ENCODE data around the gene MXD3. TPM values are rescaled to one million over a fixed set of nuclear protein-coding genes. Genes with fewer than 3 reads are reported as not detected.
"Not testable (repeated sequence)": the region's sequence is repeated elsewhere in the genome, so short reads cannot be mapped to it uniquely, and the experiment has no call there.

The MXD3 gene
- total and polyA plus RNA-seq, 2 donors = 4.0 to 11.3 TPM

DNA sequence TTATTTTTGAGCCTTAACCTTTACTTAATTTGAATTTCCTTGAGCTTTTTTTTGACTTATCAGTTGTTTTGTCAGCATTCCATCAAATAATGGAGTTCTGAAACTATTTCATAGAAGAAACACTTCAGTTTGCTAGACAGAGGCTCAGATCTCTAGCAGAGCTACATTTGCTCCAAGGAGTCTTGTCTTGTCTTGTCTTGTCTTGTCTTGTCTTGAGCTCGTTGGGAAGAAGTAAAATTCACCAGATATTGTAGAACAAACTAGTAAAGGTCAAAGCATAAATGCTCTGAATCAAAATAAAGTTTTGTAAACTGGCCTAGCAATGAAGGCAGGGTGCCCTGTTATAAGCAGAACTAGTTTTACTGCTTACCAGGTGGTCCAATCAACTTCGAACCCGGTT lies 41.7 kb downstream of the MXD3 start:
- H3K36me3 ChIP-seq (ENCODE audit: insufficient read depth) = peaks cover 6% of the 10 kb centered on the region

DNA sequence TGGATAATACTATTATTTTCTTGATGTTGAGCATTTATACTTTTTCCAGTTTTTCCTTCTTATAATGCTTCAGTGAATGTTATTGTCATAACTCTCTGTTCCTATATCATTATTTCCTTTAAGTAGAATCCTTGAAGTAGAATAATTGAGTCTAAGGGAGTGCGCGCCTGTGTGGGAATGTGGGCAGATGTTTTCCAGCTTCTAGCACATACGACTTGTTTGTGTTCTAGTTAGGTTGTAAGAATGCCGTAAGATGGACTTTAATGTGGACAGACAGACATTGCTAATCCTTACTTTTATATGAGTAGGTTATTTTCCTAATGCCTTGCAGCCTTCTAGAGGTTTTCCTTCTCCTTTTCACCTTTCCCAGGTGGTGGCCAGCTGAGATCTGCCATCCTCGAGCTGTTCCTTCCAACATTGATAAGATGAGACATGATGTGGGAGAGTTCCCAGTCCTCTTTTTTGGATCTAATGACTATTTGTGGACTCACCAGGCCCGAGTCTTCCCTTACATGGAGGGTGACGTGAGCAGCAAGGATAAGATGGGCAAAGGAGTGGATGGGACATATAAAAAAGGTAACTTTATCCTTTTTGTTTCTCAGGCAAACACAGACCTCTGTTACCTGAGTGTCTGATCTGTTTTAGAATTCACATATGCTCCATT lies 42.3 kb downstream of the MXD3 start:
- H3K4me1 ChIP-seq (ENCODE audit: insufficient read depth) = no peaks in the 10 kb centered on the region
- H3K4me3 ChIP-seq (ENCODE audit: low read depth, low read length) = no peak overlapping the region
- H3K27ac ChIP-seq (ENCODE audit: low read depth) = no peak overlapping the region
- H3K36me3 ChIP-seq (ENCODE audit: insufficient read depth) = peaks cover 6% of the 10 kb centered on the region
- DNase-seq (ENCODE audit: extremely low spot score) = no peak
- WGBS = 89% methylated on average over 7 of the region's 7 CpGs

More for the DNA sequence above, 41.7 kb downstream of the MXD3 start:
- Histone ChIP-seq H3K4me1 (ENCODE audit: insufficient read depth) (no peaks in the 10 kb centered on the region), H3K4me3 (ENCODE audit: low read depth, low read length) (no peak overlapping the region), H3K27ac (ENCODE audit: low read depth) (no peak overlapping the region)
- WGBS = 80% methylated on average over 3 of the region's 3 CpGs
- DNase-seq (ENCODE audit: extremely low spot score) = no peak

DNA sequence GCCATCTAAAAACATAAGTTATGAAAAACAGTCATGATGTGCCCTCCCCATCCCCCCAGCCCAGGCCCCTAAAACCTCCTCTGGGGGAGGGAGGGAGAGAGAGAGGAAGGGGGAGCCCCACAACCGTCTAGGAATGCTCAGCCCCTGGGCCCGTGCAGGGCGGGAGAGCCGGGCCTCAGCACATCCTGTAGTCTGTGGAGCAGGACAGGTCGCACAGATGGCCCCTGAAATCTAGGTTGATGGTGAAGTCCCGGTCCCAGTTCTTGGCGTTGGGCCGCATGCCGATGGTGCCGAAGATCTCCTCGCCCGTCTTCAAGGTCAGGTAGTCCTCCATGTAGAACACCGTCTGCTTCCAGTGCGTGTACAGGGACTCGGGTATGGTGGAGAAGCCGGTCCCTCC lies 46.3 kb downstream of the MXD3 start:
- WGBS = 93% methylated on average over 16 of the region's 16 CpGs
- Histone ChIP-seq H3K27ac (ENCODE audit: low read depth) (no peak overlapping the region), H3K4me1 (ENCODE audit: insufficient read depth) (no peaks in the 10 kb centered on the region), H3K4me3 (ENCODE audit: low read depth, low read length) (no peak overlapping the region), H3K36me3 (ENCODE audit: insufficient read depth) (peaks cover 8% of the 10 kb centered on the region)
- DNase-seq (ENCODE audit: extremely low spot score) = no peak

GRCh38 chr5:177264178-177264577 lies 47.5 kb downstream of the MXD3 start:
- peaks cover 6% of the 10 kb centered on the region for H3K36me3 ChIP-seq (ENCODE audit: insufficient read depth)
- no peak overlapping the region for H3K4me3 ChIP-seq (ENCODE audit: low read depth, low read length)
- no peak overlapping the region for H3K27ac ChIP-seq (ENCODE audit: low read depth)
- 83% methylated on average over 1 of the region's 1 CpG for WGBS
- DNase-seq (ENCODE audit: extremely low spot score) = no peak
- no peaks in the 10 kb centered on the region for H3K4me1 ChIP-seq (ENCODE audit: insufficient read depth)

GRCh38 chr5:177261510-177261909 lies 50.2 kb downstream of the MXD3 start:
- Histone ChIP-seq H3K27ac (ENCODE audit: low read depth) (no peak overlapping the region), H3K36me3 (ENCODE audit: insufficient read depth) (peaks cover 3% of the 10 kb centered on the region), H3K4me1 (ENCODE audit: insufficient read depth) (no peaks in the 10 kb centered on the region), H3K4me3 (ENCODE audit: low read depth, low read length) (no peak overlapping the region)
- DNase-seq (ENCODE audit: extremely low spot score) = no peak
- WGBS = 96% methylated on average over 1 of the region's 1 CpG

GRCh38 chr5:177260961-177261360 lies 50.7 kb downstream of the MXD3 start:
- Histone ChIP-seq H3K4me1 (ENCODE audit: insufficient read depth) (no peaks in the 10 kb centered on the region), H3K27ac (ENCODE audit: low read depth) (no peak overlapping the region), H3K36me3 (ENCODE audit: insufficient read depth) (peaks cover 3% of the 10 kb centered on the region), H3K4me3 (ENCODE audit: low read depth, low read length) (no peak overlapping the region)
- no peak for DNase-seq (ENCODE audit: extremely low spot score)
- 88% methylated on average over 7 of the region's 7 CpGs for WGBS

- DNase-seq (ENCODE audit: extremely low spot score); H3K36me3 ChIP-seq (ENCODE audit: insufficient read depth); H3K4me1 ChIP-seq (ENCODE audit: insufficient read depth); H3K27ac ChIP-seq (ENCODE audit: low read depth); H3K4me3 ChIP-seq (ENCODE audit: low read depth, low read length): not testable (repeated sequence)
- 93% methylated on average over 7 of the region's 7 CpGs for WGBS
Observed at GRCh38 chr5:177258711-177259110, 53.0 kb downstream of the MXD3 start.

Other genes with a start within 250 kb of the MXD3 start
- gene FGFR4, start 225.0 kb downstream of the MXD3 start, total RNA-seq = 7.2 TPM
- gene FGFR4, start 225.0 kb downstream of the MXD3 start, polyA plus RNA-seq = 12.8 TPM
- gene NSD1, start 178.1 kb downstream of the MXD3 start, total RNA-seq = 85.7 TPM
- 14.7 TPM for gene NSD1, start 178.1 kb downstream of the MXD3 start, polyA plus RNA-seq
- 9.7 TPM for gene RAB24, start 8.2 kb downstream of the MXD3 start, total RNA-seq
- gene RAB24, start 8.2 kb downstream of the MXD3 start, polyA plus RNA-seq = 50.6 TPM
- gene PRELID1, start 8.1 kb downstream of the MXD3 start, total RNA-seq = 40.8 TPM
- gene PRELID1, start 8.1 kb downstream of the MXD3 start, polyA plus RNA-seq = 122 TPM
- gene LMAN2, start 39.8 kb upstream of the MXD3 start, total RNA-seq = 101 TPM
- gene LMAN2, start 39.8 kb upstream of the MXD3 start, polyA plus RNA-seq = 209 TPM
- 4.7 TPM for gene RGS14, start 46.0 kb upstream of the MXD3 start, total RNA-seq
- 16.4 TPM for gene RGS14, start 46.0 kb upstream of the MXD3 start, polyA plus RNA-seq
- not detected for gene SLC34A1, start 72.5 kb upstream of the MXD3 start, total RNA-seq
- gene SLC34A1, start 72.5 kb upstream of the MXD3 start, polyA plus RNA-seq = 0.04 TPM
- gene PFN3, start 88.8 kb upstream of the MXD3 start, total RNA-seq = not detected
- gene PFN3, start 88.8 kb upstream of the MXD3 start, polyA plus RNA-seq = not detected
- not detected for gene F12, start 97.7 kb upstream of the MXD3 start, total RNA-seq
- gene F12, start 97.7 kb upstream of the MXD3 start, polyA plus RNA-seq = 1.1 TPM
- 13.4 TPM for gene GRK6, start 114.8 kb upstream of the MXD3 start, total RNA-seq
- 27.7 TPM for gene GRK6, start 114.8 kb upstream of the MXD3 start, polyA plus RNA-seq
- gene PRR7, start 134.9 kb upstream of the MXD3 start, total RNA-seq = 0.58 TPM
- 2.4 TPM for gene PRR7, start 134.9 kb upstream of the MXD3 start, polyA plus RNA-seq
- gene DBN1, start 161.7 kb upstream of the MXD3 start, total RNA-seq = 53.9 TPM
- gene DBN1, start 161.7 kb upstream of the MXD3 start, polyA plus RNA-seq = 96.5 TPM
- gene PDLIM7, start 185.7 kb upstream of the MXD3 start, total RNA-seq = 102 TPM
- gene PDLIM7, start 185.7 kb upstream of the MXD3 start, polyA plus RNA-seq = 728 TPM
- gene DOK3, start 197.9 kb upstream of the MXD3 start, total RNA-seq = 2.9 TPM
- 8.5 TPM for gene DOK3, start 197.9 kb upstream of the MXD3 start, polyA plus RNA-seq
- 27.4 TPM for gene DDX41, start 205.1 kb upstream of the MXD3 start, total RNA-seq
- gene DDX41, start 205.1 kb upstream of the MXD3 start, polyA plus RNA-seq = 65.6 TPM
- gene FAM193B, start 242.7 kb upstream of the MXD3 start, total RNA-seq = 22.8 TPM
- 66.7 TPM for gene FAM193B, start 242.7 kb upstream of the MXD3 start, polyA plus RNA-seq